HEK293 (cell line): ENCODE data around the gene CYB561D2.

Experiments used
- CTCF ChIP-seq: fragments of 450-650 bp; formaldehyde crosslinking; IDR thresholded peaks from 2 replicates; pipeline ENCODE4 v1.5.1; 2016; ENCODE audit warnings: missing biosample characterization, missing genetic modification characterization
- GLI4 ChIP-seq: fragments of 450-650 bp; formaldehyde crosslinking; IDR thresholded peaks from 2 replicates; pipeline ENCODE4 v1.5.1; 2016; ENCODE audit warnings: missing biosample characterization, missing genetic modification characterization
- YY1 ChIP-seq: fragments of 450-650 bp; formaldehyde crosslinking; IDR thresholded peaks from 2 replicates; pipeline ENCODE4 v1.5.1; 2018; ENCODE audit warnings: missing biosample characterization, missing genetic modification characterization
- ZBTB10 ChIP-seq: fragments of 450-650 bp; formaldehyde crosslinking; IDR thresholded peaks from 2 replicates; pipeline ENCODE4 v1.5.1; 2016; ENCODE audit warnings: missing biosample characterization, missing genetic modification characterization
- ZBTB21 ChIP-seq: fragments of 450-650 bp; formaldehyde crosslinking; IDR thresholded peaks from 2 replicates; pipeline ENCODE4 v1.5.1; 2017; ENCODE audit warnings: missing biosample characterization, missing genetic modification characterization
- ZBTB26 ChIP-seq: fragments of 450-650 bp; formaldehyde crosslinking; optimal IDR thresholded peaks from 2 replicates; pipeline ENCODE3; 2016; ENCODE audit warnings: missing biosample characterization, mild to moderate bottlenecking, missing genetic modification characterization
- ZBTB48 ChIP-seq: fragments of 450-650 bp; formaldehyde crosslinking; IDR thresholded peaks from 2 replicates; pipeline ENCODE4 v1.5.1; 2016; ENCODE audit warnings: missing biosample characterization, missing genetic modification characterization
- ZBTB8A ChIP-seq: fragments of 450-650 bp; formaldehyde crosslinking; IDR thresholded peaks from 2 replicates; pipeline ENCODE4 v1.5.1; 2016; ENCODE audit warnings: missing biosample characterization, missing genetic modification characterization
- ZNF24 ChIP-seq: fragments of 450-650 bp; formaldehyde crosslinking; IDR thresholded peaks from 2 replicates; pipeline ENCODE4 v1.5.1; 2016; ENCODE audit warnings: missing biosample characterization, missing genetic modification characterization
- ZNF426 ChIP-seq: fragments of 450-650 bp; formaldehyde crosslinking; IDR thresholded peaks from 2 replicates; pipeline ENCODE4 v1.5.1; 2017; ENCODE audit warnings: missing biosample characterization, missing genetic modification characterization, mild to moderate bottlenecking, inconsistent platforms, moderate library complexity
- ZNF433 ChIP-seq: fragments of 450-650 bp; formaldehyde crosslinking; IDR thresholded peaks from 2 replicates; pipeline ENCODE4 v1.5.1; 2016; ENCODE audit warnings: missing biosample characterization, missing genetic modification characterization, low read depth
- ZNF629 ChIP-seq: fragments of 450-650 bp; formaldehyde crosslinking; IDR thresholded peaks from 2 replicates; pipeline ENCODE4 v1.5.1; 2017; ENCODE audit warnings: missing biosample characterization, missing genetic modification characterization
- ZNF645 ChIP-seq: fragments of 450-650 bp; formaldehyde crosslinking; IDR thresholded peaks from 2 replicates; pipeline ENCODE4; 2016; ENCODE audit warnings: missing biosample characterization, missing genetic modification characterization
- ZNF76 ChIP-seq: fragments of 450-650 bp; formaldehyde crosslinking; IDR thresholded peaks from 2 replicates; pipeline ENCODE4; 2016; ENCODE audit warnings: low read depth, missing biosample characterization, missing genetic modification characterization, borderline replicate concordance

- no peak for TF ChIP-seq ZNF426 (tag by site-specific recombination)
- TF ChIP-seq ZNF645 (tag by site-specific recombination), result no peak
- no peak for TF ChIP-seq CTCF (tag by site-specific recombination)
- no peak for TF ChIP-seq ZNF629 (tag by site-specific recombination)
- TF ChIP-seq ZBTB48 (tag by site-specific recombination), result no peak
- TF ChIP-seq ZBTB26 (tag by site-specific recombination), result no peak
- no peak for TF ChIP-seq ZBTB8A (tag by site-specific recombination)
- TF ChIP-seq ZBTB21 (tag by site-specific recombination), result no peak
- no peak for TF ChIP-seq ZNF76
- TF ChIP-seq GLI4, result no peak
- TF ChIP-seq ZBTB10 (tag by site-specific recombination), result no peak
- TF ChIP-seq ZNF433 (tag by site-specific recombination), result no peak
- TF ChIP-seq ZNF24, result no peak
- no peak for TF ChIP-seq YY1
Observed at GRCh38 chr3:50375258-50375931, 24.7 kb downstream of the CYB561D2 start.
